Measurements from ENCODE around the gene RBM4.
"Not testable (repeated sequence)": the region's sequence is repeated elsewhere in the genome, so short reads cannot be mapped to it uniquely, and the experiment has no call there.

Gene RBM4

GRCh38 chr11:66617155-66617834 is 21.2 kb upstream of the RBM4 start:
- FAIRE-seq = no peak

- no peak for FAIRE-seq
Measured at GRCh38 chr11:66619080-66619554, 19.4 kb upstream of the RBM4 start.

GRCh38 chr11:66624450-66624849 is 14.1 kb upstream of the RBM4 start:
- no peak for FAIRE-seq

GRCh38 chr11:66625041-66625751 is 13.3 kb upstream of the RBM4 start:
- no peak for FAIRE-seq

GRCh38 chr11:66625752-66626149 is 12.8 kb upstream of the RBM4 start:
- FAIRE-seq = no peak

GRCh38 chr11:66626382-66626781 is 12.1 kb upstream of the RBM4 start:
- no peak for FAIRE-seq

- no peak for FAIRE-seq
Measured at GRCh38 chr11:66626926-66627325, 11.6 kb upstream of the RBM4 start.

- no peak for FAIRE-seq
Measured at GRCh38 chr11:66628061-66628603, 10.4 kb upstream of the RBM4 start.

GRCh38 chr11:66629356-66629755 is 9.1 kb upstream of the RBM4 start:
- no peak for FAIRE-seq

- no peak for FAIRE-seq
Measured at GRCh38 chr11:66631883-66632282, 6.6 kb upstream of the RBM4 start.

GRCh38 chr11:66632952-66633351 is 5.6 kb upstream of the RBM4 start:
- no peak for FAIRE-seq

GRCh38 chr11:66636411-66636810 is 2.1 kb upstream of the RBM4 start:
- FAIRE-seq = no peak

GRCh38 chr11:66637557-66638176 is 836 bp upstream of the RBM4 start:
- no peak for FAIRE-seq

GRCh38 chr11:66639066-66639813 is 737 bp downstream of the RBM4 start:
- no peak for FAIRE-seq

- FAIRE-seq = not testable (repeated sequence)
Measured at GRCh38 chr11:66639814-66640340, 1.4 kb downstream of the RBM4 start.

GRCh38 chr11:66641834-66642233 is 3.3 kb downstream of the RBM4 start:
- no peak for FAIRE-seq

GRCh38 chr11:66643745-66644437 is 5.4 kb downstream of the RBM4 start:
- FAIRE-seq = no peak

GRCh38 chr11:66646828-66647227 is 8.3 kb downstream of the RBM4 start:
- no peak for FAIRE-seq

- no peak for FAIRE-seq
Measured at GRCh38 chr11:66649903-66650302, 11.4 kb downstream of the RBM4 start.

GRCh38 chr11:66651016-66651415 is 12.5 kb downstream of the RBM4 start:
- FAIRE-seq = no peak

- FAIRE-seq = no peak
Measured at GRCh38 chr11:66652651-66653050, 14.1 kb downstream of the RBM4 start.

GRCh38 chr11:66653123-66653522 is 14.6 kb downstream of the RBM4 start:
- FAIRE-seq = no peak

All from colon (tissue), 2 donors.